OCI-LY7 (cell line): ENCODE measurements around the gene MAB21L1. TPM values are rescaled to one million over a fixed set of nuclear protein-coding genes. Genes with fewer than 3 reads are reported as not detected.

ENCODE experiments used
- BruUV-seq: library from RNA; stranded (reverse); fragments of 400-500 nt; replicated peaks from 2 replicates; lab custom pipeline; 2021; lab: Mats Ljungman, UMichigan
- CTCF ChIA-PET: fragments of 300-600 bp; sonication (Branson Sonifier 250); formaldehyde crosslinking; loops from one replicate; lab custom pipeline; 2022; ENCODE audit warnings: antibody characterized with exemption; ENCODE audit not compliant: unreplicated experiment; lab: Charles Lee
- POLR2A ChIA-PET: fragments of 300-600 bp; sonication (Branson Sonifier 250); formaldehyde crosslinking; loops from one replicate; lab custom pipeline; 2022; ENCODE audit warnings: antibody characterized with exemption; lab: Charles Lee
- DNase-seq: peaks from one replicate; pipeline ENCODE4 v3.0.0-alpha.2; 2015; ENCODE audit warnings: low spot score
- H2AFZ ChIP-seq: fragments of 200-600 bp; sonication (generic), shearing (Covaris generic); 2 replicates; pipeline ENCODE4 v1.6.1; 2014; ENCODE audit warnings: mild to moderate bottlenecking, antibody characterized with exemption, low read length, moderate library complexity
- H3K27ac ChIP-seq: fragments of 200-600 bp; sonication (generic); 2 replicates; pipeline ENCODE4 v1.5.1; 2014; ENCODE audit warnings: mixed run types, low read depth, mild to moderate bottlenecking, moderate library complexity, low read length, inconsistent platforms; ENCODE audit not compliant: poor library complexity, severe bottlenecking
- H3K36me3 ChIP-seq: fragments of 200-600 bp; sonication (generic); 2 replicates; pipeline ENCODE4 v1.6.1; 2014; ENCODE audit warnings: mild to moderate bottlenecking, antibody characterized with exemption, low read length, moderate library complexity, mixed read lengths; ENCODE audit not compliant: insufficient read depth
- H3K4me1 ChIP-seq: fragments of 200-600 bp; sonication (generic); 2 replicates; pipeline ENCODE4 v1.5.1; 2014; ENCODE audit warnings: mild to moderate bottlenecking, low read length; ENCODE audit not compliant: insufficient read depth, poor library complexity, severe bottlenecking
- H3K4me2 ChIP-seq: fragments of 200-600 bp; sonication (generic); 2 replicates; pipeline ENCODE4 v1.6.1; 2014; ENCODE audit warnings: mild to moderate bottlenecking, low read length
- H3K4me3 ChIP-seq: fragments of 200-600 bp; sonication (generic); 2 replicates; pipeline ENCODE4 v1.5.1; 2014; ENCODE audit warnings: mild to moderate bottlenecking, low read depth, low read length; ENCODE audit not compliant: poor library complexity, severe bottlenecking
- H3K79me2 ChIP-seq: fragments of 200-600 bp; sonication (generic); 2 replicates; pipeline ENCODE4 v1.6.1; 2016; ENCODE audit warnings: low read depth, mild to moderate bottlenecking, low read length, moderate library complexity, mixed read lengths; ENCODE audit not compliant: insufficient read depth
- H3K9me2 ChIP-seq: fragments of 200-600 bp; sonication (generic); 2 replicates; pipeline ENCODE4 v1.6.1; 2016; ENCODE audit warnings: mild to moderate bottlenecking, low read length, mixed read lengths; ENCODE audit not compliant: insufficient read depth
- H3K9me3 ChIP-seq: fragments of 200-600 bp; sonication (generic); 2 replicates; pipeline ENCODE4 v1.6.1; 2014; ENCODE audit warnings: mild to moderate bottlenecking, mixed run types, low read length, mixed read lengths
- H4K20me1 ChIP-seq: fragments of 200-600 bp; sonication (generic); 2 replicates; pipeline ENCODE4 v1.6.1; 2014; ENCODE audit warnings: mild to moderate bottlenecking, antibody characterized with exemption, low read length, moderate library complexity, mixed read lengths; ENCODE audit not compliant: insufficient read depth
- EZH2phosphoT487 ChIP-seq: fragments of 200-600 bp; sonication (generic); IDR thresholded peaks from 2 replicates; pipeline ENCODE4 v1.6.1; 2018; ENCODE audit warnings: low read depth, borderline replicate concordance, mild to moderate bottlenecking, mixed run types, antibody characterized with exemption, low read length, moderate library complexity, mixed read lengths
- intact Hi-C: fragments of 100-400 bp; cut with micrococcal nuclease; formaldehyde crosslinking; loops from one replicate; pipeline ENCODE4 v1.10.0; 2022; ENCODE audit not compliant: unreplicated experiment
- total RNA-seq, 2 experiments: library from RNA; depleted of rRNA in 1 of 2; stranded (reverse); fragments of >200 nt in 1 of 2; shearing (Covaris generic) in 1 of 2; gene quantifications; 2 replicates each; pipeline ENCODE4 v1.2.3, GENCODE V29; 2014 to 2022
- TF ChIP-seq, protein P1 (sequence below): fragments of 200-600 bp; sonication (generic); conservative IDR thresholded peaks from 2 replicates; pipeline ENCODE4 v1.5.1; 2014; ENCODE audit warnings: mild to moderate bottlenecking, antibody characterized with exemption, low read length, moderate library complexity, mixed read lengths

MAB21L1 gene
- total RNA-seq, 2 experiments from 2014 or later: not detected

- no peaks in the 10 kb centered on the region for H3K9me2 ChIP-seq
- H3K36me3 ChIP-seq: no peaks in the 10 kb centered on the region
- H3K27ac ChIP-seq: no peak overlapping the region
- POLR2A ChIA-PET: interaction anchor here (1.7 kb wide), 1 partner anchor 14 kb away, joined by 4 read pairs; no protein-coding TSS in a partner anchor
- DNase-seq: no peak
- TF ChIP-seq, protein P1, sequence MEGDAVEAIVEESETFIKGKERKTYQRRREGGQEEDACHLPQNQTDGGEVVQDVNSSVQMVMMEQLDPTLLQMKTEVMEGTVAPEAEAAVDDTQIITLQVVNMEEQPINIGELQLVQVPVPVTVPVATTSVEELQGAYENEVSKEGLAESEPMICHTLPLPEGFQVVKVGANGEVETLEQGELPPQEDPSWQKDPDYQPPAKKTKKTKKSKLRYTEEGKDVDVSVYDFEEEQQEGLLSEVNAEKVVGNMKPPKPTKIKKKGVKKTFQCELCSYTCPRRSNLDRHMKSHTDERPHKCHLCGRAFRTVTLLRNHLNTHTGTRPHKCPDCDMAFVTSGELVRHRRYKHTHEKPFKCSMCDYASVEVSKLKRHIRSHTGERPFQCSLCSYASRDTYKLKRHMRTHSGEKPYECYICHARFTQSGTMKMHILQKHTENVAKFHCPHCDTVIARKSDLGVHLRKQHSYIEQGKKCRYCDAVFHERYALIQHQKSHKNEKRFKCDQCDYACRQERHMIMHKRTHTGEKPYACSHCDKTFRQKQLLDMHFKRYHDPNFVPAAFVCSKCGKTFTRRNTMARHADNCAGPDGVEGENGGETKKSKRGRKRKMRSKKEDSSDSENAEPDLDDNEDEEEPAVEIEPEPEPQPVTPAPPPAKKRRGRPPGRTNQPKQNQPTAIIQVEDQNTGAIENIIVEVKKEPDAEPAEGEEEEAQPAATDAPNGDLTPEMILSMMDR: no peak
- TF ChIP-seq EZH2phosphoT487: no peak
- no peak overlapping the region for H2AFZ ChIP-seq
- no peaks in the 10 kb centered on the region for H3K9me3 ChIP-seq
- H3K4me1 ChIP-seq: no peaks in the 10 kb centered on the region
- no peak overlapping the region for H3K4me3 ChIP-seq
- H3K4me2 ChIP-seq: no peak overlapping the region
- H3K79me2 ChIP-seq: no peaks in the 10 kb centered on the region
- BruUV-seq: no TSS peak
- no peaks in the 10 kb centered on the region for H4K20me1 ChIP-seq
- CTCF ChIA-PET: no interaction called here
- intact Hi-C loops: no loop called here
Observed at GRCh38 chr13:35518337-35518946, 42.0 kb upstream of the MAB21L1 start.

DNA sequence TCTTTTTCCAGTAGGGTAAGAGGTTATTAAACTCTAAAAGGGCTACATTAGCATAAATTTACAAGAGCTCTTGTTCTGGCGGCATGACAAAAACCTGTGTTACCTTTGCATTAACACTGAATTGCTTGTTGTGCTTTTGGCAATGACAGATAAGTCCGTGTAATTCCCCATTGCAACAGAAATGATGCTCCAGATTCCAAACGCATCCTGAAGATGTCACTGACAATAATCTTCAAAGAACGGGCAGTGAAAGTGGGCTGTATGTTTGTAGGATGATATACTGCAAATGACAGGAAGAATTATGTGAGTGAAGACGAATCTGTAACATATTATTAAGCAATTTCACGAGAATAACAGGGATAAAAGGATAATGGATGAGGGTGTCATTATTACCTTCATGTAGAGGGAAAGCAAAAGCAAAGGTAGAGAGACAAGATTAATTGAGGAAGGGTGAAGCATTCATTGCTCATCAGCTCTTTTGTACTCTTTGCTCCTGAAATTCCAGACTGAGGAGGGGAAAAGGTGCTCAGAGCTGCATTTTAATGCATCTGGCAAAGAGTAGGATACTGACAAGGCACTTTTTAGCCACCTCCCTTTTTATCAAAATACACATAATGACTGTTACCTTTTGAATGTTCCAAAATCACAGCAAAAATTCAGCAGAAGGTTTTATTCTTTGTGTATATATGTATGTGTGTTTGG is 38.5 kb upstream of the MAB21L1 start:
- POLR2A ChIA-PET: no interaction called here
- H3K27ac ChIP-seq: no peak overlapping the region
- H3K4me1 ChIP-seq: no peaks in the 10 kb centered on the region
- H3K4me3 ChIP-seq: no peak overlapping the region
- no peaks in the 10 kb centered on the region for H3K9me2 ChIP-seq
- H3K4me2 ChIP-seq: no peak overlapping the region
- no peak overlapping the region for H2AFZ ChIP-seq
- H3K79me2 ChIP-seq: no peaks in the 10 kb centered on the region
- TF ChIP-seq, protein P1: no peak
- no peak for TF ChIP-seq EZH2phosphoT487
- no TSS peak for BruUV-seq
- intact Hi-C loops: no loop called here
- CTCF ChIA-PET: no interaction called here
- no peaks in the 10 kb centered on the region for H3K36me3 ChIP-seq
- DNase-seq: no peak
- no peaks in the 10 kb centered on the region for H4K20me1 ChIP-seq
- no peaks in the 10 kb centered on the region for H3K9me3 ChIP-seq

DNA sequence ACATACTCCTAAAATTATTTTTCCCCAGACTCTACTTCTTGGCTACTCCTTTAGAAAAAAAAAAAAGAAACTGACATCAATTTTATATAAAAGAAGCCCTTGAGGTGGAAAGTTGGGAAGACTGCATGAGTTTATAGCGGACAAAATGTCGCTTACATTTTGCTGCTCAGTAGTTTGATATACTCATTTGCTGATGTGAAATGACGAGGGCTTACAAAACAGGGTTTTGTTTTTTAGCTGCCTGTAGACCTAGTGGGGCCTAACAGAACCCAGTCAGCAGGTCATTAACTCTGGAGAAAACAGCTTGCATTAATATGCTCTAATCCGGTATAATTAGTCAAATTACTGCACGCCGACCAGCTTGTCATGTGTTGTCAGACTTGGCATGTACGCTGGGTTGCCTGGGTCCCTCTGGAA is 37.6 kb upstream of the MAB21L1 start:
- Histone ChIP-seq H3K9me2 (no peaks in the 10 kb centered on the region), H3K4me1 (no peaks in the 10 kb centered on the region), H4K20me1 (no peaks in the 10 kb centered on the region), H3K27ac (no peak overlapping the region), H3K4me2 (no peak overlapping the region), H2AFZ (no peak overlapping the region), H3K36me3 (no peaks in the 10 kb centered on the region), H3K4me3 (no peak overlapping the region), H3K9me3 (no peaks in the 10 kb centered on the region), H3K79me2 (no peaks in the 10 kb centered on the region)
- ChIA-PET POLR2A (no interaction called here), CTCF (no interaction called here)
- no TSS peak for BruUV-seq
- no peak for DNase-seq
- intact Hi-C loops: no loop called here
- TF ChIP-seq EZH2phosphoT487: no peak
- TF ChIP-seq, protein P1: no peak
